ENCODE data around the gene SUMO1. TPM values are rescaled to one million over a fixed set of nuclear protein-coding genes. Genes with fewer than 3 reads are reported as not detected.

SUMO1 gene
- total RNA-seq, 1 donor from 2014 or later, result 157 TPM

- Mint-ChIP-seq H3K36me3 (ENCODE audit: low read depth, unreplicated experiment) (no peaks in the 10 kb centered on the region), H3K4me1 (ENCODE audit: low read depth, unreplicated experiment) (peaks cover 9% of the 10 kb centered on the region), H3K27me3 (ENCODE audit: low read depth, unreplicated experiment) (peaks cover 6% of the 10 kb centered on the region), H3K27ac (ENCODE audit: unreplicated experiment) (no peak overlapping the region), H3K9me3 (ENCODE audit: unreplicated experiment) (peaks cover 2% of the 10 kb centered on the region), H3K4me3 (ENCODE audit: unreplicated experiment) (no peak overlapping the region)
- DNase-seq (ENCODE audit: low read depth) (no peak), FAIRE-seq (no peak)
- Histone ChIP-seq H3K36me3 (ENCODE audit: insufficient read depth, low read length) (no peaks in the 10 kb centered on the region), H2AFZ (ENCODE audit: low read depth, low read length) (no peak overlapping the region), H3K9me3 (ENCODE audit: insufficient read depth, low read depth, low read length) (no peaks in the 10 kb centered on the region), H3K27me3 (ENCODE audit: insufficient read depth, low read length) (no peaks in the 10 kb centered on the region), H4K20me1 (ENCODE audit: insufficient read depth, low read length) (no peaks in the 10 kb centered on the region), H3K9ac (ENCODE audit: low read length) (no peak overlapping the region), H3K79me2 (ENCODE audit: insufficient read depth, low read length) (no peaks in the 10 kb centered on the region), H3K4me1 (ENCODE audit: insufficient read depth, low read length) (peaks cover 10% of the 10 kb centered on the region), H3K27ac (ENCODE audit: low read depth, low read length) (no peak overlapping the region), H3K4me2 (ENCODE audit: low read length) (peak overlapping the region; percentile 36), H3K4me3 (ENCODE audit: insufficient read depth, low read depth, low read length) (no peak overlapping the region)
- TF ChIP-seq CTCF (IDR thresholded peaks at IDR 0.05; ENCODE audit: insufficient read depth, low read depth, low read length) (no peak), EZH2 (IDR thresholded peaks at IDR 0.05; ENCODE audit: insufficient read depth, low read length) (no peak)
Measured at GRCh38 chr2:202185156-202185555, 53.2 kb downstream of the SUMO1 start.

GRCh38 chr2:202184557-202184956 lies 53.8 kb downstream of the SUMO1 start:
- Mint-ChIP-seq H3K9me3 (ENCODE audit: unreplicated experiment) (no peaks in the 10 kb centered on the region), H3K4me1 (ENCODE audit: low read depth, unreplicated experiment) (peaks cover 9% of the 10 kb centered on the region), H3K36me3 (ENCODE audit: low read depth, unreplicated experiment) (no peaks in the 10 kb centered on the region), H3K27me3 (ENCODE audit: low read depth, unreplicated experiment) (peaks cover 6% of the 10 kb centered on the region), H3K4me3 (ENCODE audit: unreplicated experiment) (no peak overlapping the region), H3K27ac (ENCODE audit: unreplicated experiment) (no peak overlapping the region)
- H3K9ac ChIP-seq (ENCODE audit: low read length), result no peak overlapping the region
- H3K4me3 ChIP-seq (ENCODE audit: insufficient read depth, low read depth, low read length), result no peak overlapping the region
- H3K27ac ChIP-seq (ENCODE audit: low read depth, low read length), result no peak overlapping the region
- DNase-seq (ENCODE audit: low read depth) (no peak), FAIRE-seq (no peak)
- no peak overlapping the region for H2AFZ ChIP-seq (ENCODE audit: low read depth, low read length)
- no peak overlapping the region for H3K4me2 ChIP-seq (ENCODE audit: low read length)
- H3K9me3 ChIP-seq (ENCODE audit: insufficient read depth, low read depth, low read length), result no peaks in the 10 kb centered on the region
- H3K4me1 ChIP-seq (ENCODE audit: insufficient read depth, low read length), result peaks cover 10% of the 10 kb centered on the region
- no peak for TF ChIP-seq CTCF (IDR thresholded peaks at IDR 0.05; ENCODE audit: insufficient read depth, low read depth, low read length)
- TF ChIP-seq EZH2 (IDR thresholded peaks at IDR 0.05; ENCODE audit: insufficient read depth, low read length), result no peak
- no peaks in the 10 kb centered on the region for H3K36me3 ChIP-seq (ENCODE audit: insufficient read depth, low read length)
- no peaks in the 10 kb centered on the region for H4K20me1 ChIP-seq (ENCODE audit: insufficient read depth, low read length)
- H3K27me3 ChIP-seq (ENCODE audit: insufficient read depth, low read length), result no peaks in the 10 kb centered on the region
- no peaks in the 10 kb centered on the region for H3K79me2 ChIP-seq (ENCODE audit: insufficient read depth, low read length)

GRCh38 chr2:202178346-202178958 lies 59.9 kb downstream of the SUMO1 start:
- DNase-seq (ENCODE audit: low read depth), result peak; percentile 47

More at GRCh38 chr2:202178346-202178958, 59.9 kb downstream of the SUMO1 start:
- Histone ChIP-seq H3K27ac (ENCODE audit: low read depth, low read length) (no peak overlapping the region), H3K79me2 (ENCODE audit: insufficient read depth, low read length) (no peaks in the 10 kb centered on the region), H2AFZ (ENCODE audit: low read depth, low read length) (no peak overlapping the region), H3K36me3 (ENCODE audit: insufficient read depth, low read length) (no peaks in the 10 kb centered on the region), H3K4me3 (ENCODE audit: insufficient read depth, low read depth, low read length) (no peak overlapping the region), H3K4me1 (ENCODE audit: insufficient read depth, low read length) (no peaks in the 10 kb centered on the region), H3K4me2 (ENCODE audit: low read length) (no peak overlapping the region), H3K9me3 (ENCODE audit: insufficient read depth, low read depth, low read length) (no peaks in the 10 kb centered on the region), H4K20me1 (ENCODE audit: insufficient read depth, low read length) (no peaks in the 10 kb centered on the region), H3K27me3 (ENCODE audit: insufficient read depth, low read length) (no peaks in the 10 kb centered on the region), H3K9ac (ENCODE audit: low read length) (no peak overlapping the region)
- H3K4me3 Mint-ChIP-seq (ENCODE audit: unreplicated experiment), result no peak overlapping the region
- H3K36me3 Mint-ChIP-seq (ENCODE audit: low read depth, unreplicated experiment), result no peaks in the 10 kb centered on the region
- no peak overlapping the region for H3K27ac Mint-ChIP-seq (ENCODE audit: unreplicated experiment)
- no peaks in the 10 kb centered on the region for H3K4me1 Mint-ChIP-seq (ENCODE audit: low read depth, unreplicated experiment)
- TF ChIP-seq CTCF (IDR thresholded peaks at IDR 0.05; ENCODE audit: insufficient read depth, low read depth, low read length) (peak; percentile 95), EZH2 (IDR thresholded peaks at IDR 0.05; ENCODE audit: insufficient read depth, low read length) (no peak)
- H3K9me3 Mint-ChIP-seq (ENCODE audit: unreplicated experiment), result no peaks in the 10 kb centered on the region
- peak; percentile 97 for FAIRE-seq
- no peaks in the 10 kb centered on the region for H3K27me3 Mint-ChIP-seq (ENCODE audit: low read depth, unreplicated experiment)

Measured in astrocyte (in vitro differentiated cells and primary cell).